NCI-H1417 treated with DMSO at 0.1 percent for 48 hours (cell line): ENCODE results near the gene MPV17L2.
"Not testable (repeated sequence)": the region's sequence is repeated elsewhere in the genome, so short reads cannot be mapped to it uniquely, and the experiment has no call there.

Experiments used
- DNase-seq: peaks from one replicate; lab custom pipeline; 2025; lab: John Stamatoyannopoulos, UW

The MPV17L2 gene

DNA sequence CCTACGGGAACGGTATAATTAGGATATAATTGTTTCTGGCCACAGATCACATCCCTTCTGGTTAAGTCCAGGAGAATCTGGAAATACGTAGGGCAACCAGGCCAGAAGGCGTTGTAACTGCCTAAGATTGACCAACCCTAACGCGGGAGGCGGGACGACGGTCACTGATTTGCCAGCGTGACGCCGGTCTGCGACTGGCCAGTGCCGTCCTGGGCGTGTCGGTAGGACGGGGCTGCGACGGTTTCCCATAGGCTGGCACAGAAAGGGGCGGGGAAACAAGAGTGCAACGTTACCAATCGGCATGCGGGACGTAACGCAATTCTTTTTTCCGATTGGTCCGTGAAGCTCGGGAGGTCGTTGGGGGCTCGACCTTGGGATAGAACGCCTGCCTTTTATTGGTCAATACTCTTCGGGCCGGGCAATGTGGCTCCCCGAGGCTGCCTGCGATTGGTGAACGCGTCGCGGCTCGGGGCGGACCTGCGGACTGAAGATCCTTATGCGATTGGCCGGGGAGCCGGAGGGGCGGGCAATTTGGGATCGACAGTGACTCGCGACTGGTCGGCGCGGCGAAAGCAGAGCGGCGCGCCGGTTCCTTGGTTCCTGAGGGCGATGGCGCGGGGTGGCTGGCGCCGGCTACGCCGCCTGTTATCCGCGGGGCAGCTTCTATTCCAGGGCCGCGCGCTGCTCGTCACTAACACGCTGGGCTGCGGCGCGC lies at the start of gene MPV17L2:
TSS of gene MPV17L2 (plus strand) at position 546 of the 715 bp plus-strand sequence. CDS start at position 610, 64 bp downstream.
- peak; percentile 97 for DNase-seq

GRCh38 chr19:18143902-18144301 lies 49.1 kb upstream of the MPV17L2 start:
- no peak for DNase-seq

- no peak for DNase-seq
Observed at GRCh38 chr19:18144361-18144760, 48.7 kb upstream of the MPV17L2 start.

DNA sequence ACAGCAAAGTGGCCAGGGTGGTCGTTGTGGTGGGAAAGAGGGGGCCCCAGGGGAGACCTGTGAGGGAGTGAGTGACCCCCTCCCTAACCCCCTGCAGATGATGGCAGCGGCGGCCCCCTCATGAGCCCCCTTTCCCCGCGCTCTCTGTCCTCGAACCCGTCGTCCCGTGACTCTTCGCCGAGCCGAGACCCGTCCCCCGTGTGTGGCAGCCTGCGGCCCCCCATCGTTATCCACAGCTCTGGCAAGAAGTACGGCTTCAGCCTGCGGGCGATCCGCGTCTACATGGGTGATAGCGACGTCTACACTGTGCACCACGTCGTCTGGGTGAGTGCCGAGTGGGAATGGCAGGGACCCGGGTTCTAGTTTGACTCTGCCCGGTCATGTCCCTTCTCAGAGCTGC lies 48.1 kb upstream of the MPV17L2 start:
- no peak for DNase-seq

GRCh38 chr19:18145391-18145999 lies 47.5 kb upstream of the MPV17L2 start:
- no peak for DNase-seq

DNA sequence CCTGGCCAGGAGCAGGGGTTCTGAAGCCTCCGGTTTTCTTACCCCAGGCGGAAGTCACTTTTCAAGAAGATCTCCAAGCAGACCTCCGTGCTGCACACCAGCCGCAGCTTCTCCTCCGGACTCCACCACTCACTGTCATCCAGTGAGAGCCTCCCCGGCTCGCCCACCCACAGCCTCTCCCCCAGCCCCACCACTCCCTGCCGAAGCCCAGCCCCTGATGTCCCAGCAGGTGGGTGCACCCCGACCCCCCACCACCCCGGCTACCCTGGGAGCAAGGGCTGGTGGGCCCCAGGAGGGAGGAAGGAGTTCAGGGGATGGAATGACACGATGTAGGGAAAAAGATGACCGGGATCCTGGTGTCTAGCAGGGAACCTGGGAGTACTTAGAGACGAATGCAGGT lies 45.6 kb upstream of the MPV17L2 start:
- DNase-seq = no peak

GRCh38 chr19:18149596-18149975 lies 43.4 kb upstream of the MPV17L2 start:
- no peak for DNase-seq

- no peak for DNase-seq
Observed at GRCh38 chr19:18150776-18151624, 42.0 kb upstream of the MPV17L2 start.

- DNase-seq = peak; percentile 72
Observed at GRCh38 chr19:18152442-18152816, 40.6 kb upstream of the MPV17L2 start.

DNA sequence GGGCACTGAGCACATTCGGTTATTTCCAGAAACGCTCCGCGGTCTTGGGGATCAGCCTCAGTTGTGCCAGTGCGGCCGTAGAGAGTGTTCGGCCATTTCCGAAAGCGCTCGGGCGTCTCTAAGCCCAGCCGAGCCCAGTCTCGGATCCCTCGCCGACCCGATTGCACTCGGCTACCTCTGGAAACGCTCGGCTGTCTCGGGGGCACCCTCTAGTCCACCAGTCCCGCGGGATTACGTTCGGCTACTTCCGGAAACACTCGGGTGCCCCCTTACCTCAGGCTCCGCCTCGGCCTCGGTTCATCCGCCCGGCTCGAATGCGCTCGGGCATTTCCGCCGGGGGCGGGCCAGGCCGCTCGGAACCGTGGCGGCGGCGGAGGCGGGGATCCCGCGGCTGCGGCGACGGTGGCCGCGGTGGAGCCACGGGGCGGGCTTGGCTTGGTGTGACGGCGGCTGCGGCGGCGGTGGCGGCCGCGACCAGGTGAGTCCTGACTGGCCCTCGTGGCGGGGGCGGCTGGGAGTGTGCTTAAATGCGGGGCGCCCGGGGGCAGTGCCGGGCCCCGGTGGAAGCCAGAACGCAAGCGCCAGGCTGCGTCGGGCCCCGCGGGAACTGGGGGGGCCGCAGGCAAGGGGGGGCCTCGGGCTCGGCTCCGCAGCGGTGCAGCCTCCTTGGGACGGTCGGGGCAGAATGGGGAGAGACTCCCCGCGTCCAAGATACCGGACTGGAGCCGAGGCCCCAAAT lies 40.0 kb upstream of the MPV17L2 start, which contains the start of gene PIK3R2:
TSS of gene PIK3R2 (plus strand) at position 347 of the 739 bp plus-strand sequence. CDS start 2,717 bp downstream, outside the sequence.
- peak; percentile 86 for DNase-seq

DNA sequence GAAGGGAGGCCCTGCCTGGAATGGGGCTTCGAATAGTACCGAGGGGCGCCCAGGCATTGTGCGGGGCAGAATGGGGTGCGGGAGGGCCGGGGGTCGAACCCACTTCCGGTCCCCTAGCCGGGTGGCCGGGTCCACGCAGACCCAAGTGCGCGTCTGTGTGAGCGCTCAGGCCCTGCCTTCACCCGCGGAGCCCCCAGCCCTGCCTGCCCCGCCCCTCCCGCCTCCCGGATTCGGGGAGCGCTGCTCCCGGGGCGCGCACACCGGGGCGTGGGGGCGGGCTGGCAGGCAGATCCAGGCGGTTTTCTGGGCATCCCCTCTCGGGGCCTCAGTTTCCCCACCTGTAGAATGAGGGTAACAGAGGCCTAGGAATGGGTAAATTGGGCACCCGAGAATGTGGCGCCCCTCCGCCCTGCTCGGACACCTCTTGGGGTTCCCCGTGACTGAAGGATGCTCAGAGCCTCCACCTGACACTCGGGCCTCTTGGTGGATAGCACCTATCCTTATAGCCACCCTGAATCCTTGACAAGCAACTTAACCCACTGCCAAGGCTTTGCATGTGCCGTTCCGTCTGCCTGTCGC lies 39.4 kb upstream of the MPV17L2 start:
- no peak for DNase-seq

GRCh38 chr19:18155095-18156087 lies 37.6 kb upstream of the MPV17L2 start:
- no peak for DNase-seq

DNA sequence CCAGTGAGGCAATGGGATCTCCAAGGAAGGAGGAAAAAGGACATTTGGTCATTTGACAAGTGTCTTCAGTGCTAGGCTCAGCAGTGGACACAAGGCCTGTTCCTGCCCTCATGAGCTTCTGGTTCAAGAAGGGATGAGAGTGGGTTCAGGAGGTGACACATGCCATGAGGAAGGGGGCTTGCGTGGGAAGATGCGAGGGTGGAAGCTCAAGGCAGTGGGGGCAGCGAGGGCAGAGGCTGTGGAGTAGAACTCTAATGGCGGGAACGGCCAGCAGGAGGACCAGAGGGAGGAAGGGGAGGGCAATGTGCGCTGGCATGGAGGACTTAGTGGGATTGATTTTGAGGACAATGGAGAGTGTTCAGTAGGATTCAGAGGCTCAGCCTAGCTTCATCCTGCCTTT lies 36.8 kb upstream of the MPV17L2 start:
- no peak for DNase-seq

DNA sequence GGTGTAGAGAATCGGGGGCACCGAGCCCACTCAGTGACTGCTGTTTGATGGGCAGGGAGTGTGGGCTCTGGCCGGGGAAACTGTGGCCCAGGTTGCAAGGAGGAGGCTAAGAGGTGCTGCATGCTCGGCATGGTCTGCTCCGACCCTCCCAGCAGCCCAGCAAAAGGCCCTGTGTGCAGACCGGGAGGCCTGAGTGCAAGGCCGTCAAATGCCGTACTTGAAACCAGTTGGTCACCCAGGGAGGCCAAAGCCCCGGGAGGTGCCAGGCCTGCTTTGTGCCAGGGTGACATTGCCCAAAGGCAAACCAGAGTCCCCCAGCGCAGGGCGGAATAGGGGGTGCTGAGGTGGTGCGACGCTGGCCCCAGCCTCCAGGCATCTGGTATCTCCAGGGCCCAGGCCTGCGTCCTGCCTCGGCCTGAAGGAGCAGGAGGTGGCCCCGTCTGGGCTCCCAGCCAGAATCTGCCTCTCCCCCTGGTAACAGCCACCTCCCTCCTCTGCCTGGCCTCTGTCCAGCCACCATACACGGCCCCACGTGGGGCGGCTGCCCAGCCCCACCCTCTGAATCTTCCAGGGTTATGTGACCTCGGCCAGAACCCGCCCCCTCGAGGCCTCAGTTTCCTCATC lies 36.1 kb upstream of the MPV17L2 start:
- DNase-seq = peak; percentile 6

DNA sequence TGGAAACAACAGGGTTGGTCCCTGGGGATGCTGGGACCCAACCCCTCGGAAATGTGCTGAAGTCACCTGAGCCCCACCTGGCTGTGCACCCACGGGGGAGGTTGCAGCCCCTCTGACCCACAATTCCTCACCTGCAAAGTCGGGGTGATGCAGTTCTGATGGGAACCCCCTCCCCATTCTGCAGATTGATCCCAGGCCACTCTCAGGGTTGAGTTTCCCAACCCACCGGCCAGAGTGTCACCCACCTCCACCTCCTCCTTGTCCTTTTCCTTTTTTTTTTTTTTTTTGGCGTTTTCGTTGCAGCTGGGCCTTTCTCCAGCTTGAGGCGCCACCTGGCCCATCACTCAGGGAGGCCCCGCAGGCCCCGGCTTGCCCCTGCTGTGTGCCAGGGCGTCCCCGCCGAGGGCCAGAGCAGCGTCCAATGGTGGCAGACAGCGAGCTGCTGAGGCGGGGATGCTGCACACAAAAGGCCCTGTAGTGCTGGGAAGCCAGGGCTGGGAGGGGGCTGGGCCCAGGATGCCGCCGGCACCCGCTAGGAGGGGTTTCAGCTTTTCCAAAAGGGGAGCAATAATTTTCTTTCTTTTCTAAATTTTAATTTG lies 35.5 kb upstream of the MPV17L2 start:
- DNase-seq = peak; percentile 54

GRCh38 chr19:18158467-18158866 lies 34.6 kb upstream of the MPV17L2 start:
- no peak for DNase-seq

- DNase-seq = not testable (repeated sequence)
Observed at GRCh38 chr19:18159059-18159616, 33.9 kb upstream of the MPV17L2 start.

- no peak for DNase-seq
Observed at GRCh38 chr19:18159810-18160209, 33.2 kb upstream of the MPV17L2 start.

GRCh38 chr19:18160493-18160970 lies 32.5 kb upstream of the MPV17L2 start:
- no peak for DNase-seq
